Stimulated activated CD4-positive, alpha-beta T cell treated with anti-CD3 and anti-CD28 coated beads, TNF-alpha, amount 100 ng/mL, for 24 hours (primary cell): ENCODE results near the gene TNIP2.
A peak's percentile ranks its signal among the peaks of the same experiment; 100 is the strongest.
"Not testable (repeated sequence)": the region's sequence is repeated elsewhere in the genome, so short reads cannot be mapped to it uniquely, and the experiment has no call there.

ENCODE experiments used
- DNase-seq, 3 experiments: peaks; one replicate each; pipeline ENCODE4 v3.0.0-alpha.2; 2020; ENCODE audit warnings: low read depth in 3 of 3

The TNIP2 gene

GRCh38 chr4:2771264-2771663 is 15.1 kb upstream of the TNIP2 start:
- no peak for DNase-seq

GRCh38 chr4:2768921-2769336 is 12.8 kb upstream of the TNIP2 start:
- no peak for DNase-seq

GRCh38 chr4:2768124-2768523 is 12.0 kb upstream of the TNIP2 start:
- DNase-seq, result no peak

- DNase-seq, result no peak
These were observed 11.6 kb upstream of the TNIP2 start for GRCh38 chr4:2767705-2768074.

GRCh38 chr4:2767046-2767704 is 11.0 kb upstream of the TNIP2 start:
- DNase-seq, result no peak

DNA sequence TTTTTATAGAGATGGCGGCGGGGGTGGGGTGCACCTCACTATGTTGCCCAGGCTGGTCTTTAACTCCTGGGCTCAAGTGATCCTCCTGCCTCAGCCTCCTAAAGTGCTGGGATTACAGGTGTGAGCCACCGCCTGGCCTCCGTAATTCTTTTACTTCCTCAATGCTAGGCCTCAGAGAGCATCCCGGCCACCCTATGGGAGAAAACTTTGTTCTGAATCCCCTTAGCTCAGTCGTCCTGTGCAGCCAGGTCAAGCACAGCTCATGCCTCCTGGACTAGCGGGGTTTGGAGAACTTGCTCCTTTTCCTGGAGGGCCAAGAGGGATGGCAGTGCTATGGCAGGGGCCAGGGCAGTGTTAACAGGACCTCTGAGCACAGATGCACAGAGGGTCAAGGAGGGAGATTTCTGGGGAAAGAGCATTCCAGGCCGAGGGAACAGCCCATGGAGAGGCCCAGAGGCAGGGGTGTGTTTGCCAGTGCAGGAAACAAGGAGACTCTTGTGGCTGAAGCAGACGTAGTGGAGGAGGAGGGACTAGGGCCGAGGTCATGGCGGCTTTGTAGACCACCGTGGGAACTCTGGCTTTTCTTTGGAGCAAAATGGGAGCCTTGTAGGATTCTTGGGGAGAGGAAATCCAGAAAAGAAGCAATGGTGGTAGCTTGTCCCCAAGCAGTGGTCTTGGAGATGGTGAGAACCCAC is 9.8 kb upstream of the TNIP2 start:
- DNase-seq, result no peak

GRCh38 chr4:2763511-2763967 is 7.4 kb upstream of the TNIP2 start:
- DNase-seq, result no peak

DNA sequence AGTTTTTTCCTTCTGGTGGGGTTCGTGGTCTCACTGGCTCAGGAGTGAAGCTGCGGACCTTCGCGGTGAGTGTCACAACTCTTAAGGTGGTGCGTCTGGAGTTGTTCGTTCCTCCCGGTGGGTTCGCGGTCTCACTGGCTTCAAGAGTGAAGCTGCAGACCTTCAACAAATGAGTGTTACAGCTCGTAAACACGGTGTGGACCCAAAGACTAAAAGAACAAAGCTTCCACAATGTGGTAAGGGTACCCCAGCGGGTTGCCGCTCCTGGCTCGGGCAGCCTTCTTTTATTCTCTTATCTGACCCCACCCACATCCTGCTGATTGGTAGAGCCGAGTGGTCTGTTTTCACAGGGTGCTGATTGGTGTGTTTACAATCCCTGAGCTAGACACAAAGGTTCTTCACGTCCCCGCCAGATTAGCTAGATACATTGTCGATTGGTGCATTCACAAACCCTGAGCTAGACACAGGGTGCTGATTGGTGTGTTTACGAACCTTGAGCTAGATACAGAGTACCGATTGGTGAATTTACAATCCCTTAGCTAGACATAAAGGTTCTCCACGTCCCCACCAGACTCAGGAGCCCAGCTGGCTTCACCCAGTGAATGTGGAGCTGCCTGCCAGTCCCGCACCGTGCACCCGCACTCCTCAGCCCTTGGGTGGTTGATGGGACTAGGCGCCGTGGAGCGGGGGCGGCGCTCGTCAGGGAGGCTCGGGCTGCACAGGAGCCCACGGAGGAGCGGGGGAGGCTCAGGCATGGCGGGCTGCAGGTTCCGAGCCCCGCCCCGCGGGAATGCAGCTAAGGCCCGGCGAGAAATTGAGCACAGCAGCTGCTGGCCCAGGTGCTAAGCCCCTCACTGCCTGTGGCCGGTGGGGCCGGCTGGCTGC is 6.6 kb upstream of the TNIP2 start:
- not testable (repeated sequence) for DNase-seq

DNA sequence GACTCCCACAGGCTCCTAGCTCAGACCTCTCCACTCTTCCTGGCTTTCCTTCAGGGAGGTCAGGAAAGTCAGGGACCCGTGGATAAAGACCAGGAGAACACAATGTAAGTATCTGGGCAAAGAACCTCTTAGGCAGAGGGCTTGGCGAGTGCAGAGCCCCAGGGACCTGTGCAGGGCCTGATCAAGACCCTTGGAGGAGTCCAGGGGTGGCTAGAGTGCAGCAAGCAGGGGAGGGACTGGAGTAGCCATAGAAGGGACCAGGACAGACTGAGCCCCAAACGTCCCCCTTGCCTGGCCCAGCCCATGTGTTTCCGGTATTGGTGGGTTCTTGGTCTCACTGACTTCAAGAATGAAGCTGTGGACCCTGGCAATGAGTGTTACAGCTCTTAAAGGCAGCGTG is 5.9 kb upstream of the TNIP2 start:
- no peak for DNase-seq

DNA sequence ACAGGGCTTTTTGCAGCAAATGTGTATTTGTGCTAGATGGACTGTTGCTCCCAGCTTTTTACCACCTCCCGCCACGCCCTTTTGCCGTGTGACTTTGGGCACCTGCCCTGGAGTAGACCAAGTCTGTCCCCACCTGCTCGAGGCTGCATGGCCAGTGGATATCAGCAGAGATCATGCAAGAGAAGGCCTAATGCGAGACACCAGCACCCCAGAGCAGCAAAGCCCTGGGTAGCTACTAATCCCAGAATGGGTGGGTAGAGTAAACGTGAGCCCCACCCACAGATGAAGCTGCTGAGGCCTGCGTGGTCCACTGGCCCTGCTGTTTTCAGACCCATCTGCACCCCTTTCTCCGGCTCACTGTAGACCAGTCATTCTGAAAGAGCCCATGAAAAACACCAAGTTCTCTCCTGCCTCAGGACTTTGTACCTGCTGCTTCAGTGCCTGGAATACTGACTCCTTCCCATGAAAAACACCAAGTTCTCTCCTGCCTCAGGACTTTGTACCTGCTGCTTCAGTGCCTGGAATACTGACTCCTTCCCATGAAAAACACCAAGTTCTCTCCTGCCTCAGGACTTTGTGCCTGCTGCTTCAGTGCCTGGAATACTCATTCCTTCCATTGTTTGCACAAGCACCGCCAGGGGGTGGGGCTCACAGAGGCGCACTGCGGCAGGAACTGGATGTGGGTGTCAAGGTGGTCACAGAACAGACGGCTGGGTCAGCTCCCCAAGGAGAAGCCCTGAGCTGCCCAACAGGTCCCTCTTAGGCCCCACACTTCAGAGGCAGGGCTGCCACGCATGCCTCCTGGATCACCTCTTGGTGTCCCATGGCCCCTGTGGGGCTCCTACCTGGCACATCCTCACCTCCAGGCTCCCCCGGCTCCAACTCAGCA is 5.1 kb upstream of the TNIP2 start:
- no peak for DNase-seq

GRCh38 chr4:2757426-2757825 is 1.3 kb upstream of the TNIP2 start:
- no peak for DNase-seq

- no peak for DNase-seq
These were observed 685 bp upstream of the TNIP2 start for GRCh38 chr4:2756691-2757350.

DNA sequence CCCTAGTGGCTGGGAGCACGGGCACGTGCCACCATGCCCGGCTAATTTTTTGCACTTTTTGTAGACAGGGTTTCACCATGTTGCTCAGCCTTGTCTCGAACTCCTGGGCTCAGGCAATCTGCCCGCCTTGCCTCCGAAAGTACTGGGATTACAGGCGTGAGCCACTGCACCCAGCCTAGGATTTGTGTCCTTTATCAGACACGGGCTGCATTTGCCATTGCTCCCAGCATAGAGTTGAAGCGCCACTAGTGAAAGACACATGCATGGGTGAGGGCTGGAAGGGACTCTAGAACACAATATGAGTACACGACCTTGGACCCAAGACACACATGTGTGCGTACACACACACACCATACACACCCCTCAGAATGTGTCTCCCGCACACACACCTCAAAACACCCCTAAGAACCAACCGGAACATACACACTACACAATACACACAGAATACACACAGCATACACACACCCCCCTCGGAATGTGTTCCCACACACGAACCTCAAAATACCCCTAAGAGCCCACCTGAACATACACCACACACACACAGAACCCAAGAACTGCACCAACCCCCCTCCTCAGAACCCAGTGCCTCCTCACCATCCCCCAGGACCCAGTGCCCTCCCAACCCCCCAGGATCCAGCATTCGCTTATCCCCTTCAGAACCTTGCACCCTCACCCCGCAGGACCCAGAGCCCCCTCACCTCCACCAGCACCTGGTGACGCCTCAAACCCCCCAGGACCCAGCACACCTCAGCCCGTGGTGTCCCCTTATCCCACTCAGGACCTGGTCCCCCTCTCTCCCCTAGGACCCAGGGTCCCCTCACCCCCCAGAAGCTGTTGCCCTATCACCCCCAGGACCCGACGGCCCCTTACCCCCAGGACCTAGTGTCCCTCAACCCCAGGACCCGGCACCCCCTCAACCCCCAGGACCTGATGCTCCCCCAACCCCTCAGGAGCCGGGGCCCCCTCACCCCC is 1.0 kb downstream of the TNIP2 start:
- no peak for DNase-seq

DNA sequence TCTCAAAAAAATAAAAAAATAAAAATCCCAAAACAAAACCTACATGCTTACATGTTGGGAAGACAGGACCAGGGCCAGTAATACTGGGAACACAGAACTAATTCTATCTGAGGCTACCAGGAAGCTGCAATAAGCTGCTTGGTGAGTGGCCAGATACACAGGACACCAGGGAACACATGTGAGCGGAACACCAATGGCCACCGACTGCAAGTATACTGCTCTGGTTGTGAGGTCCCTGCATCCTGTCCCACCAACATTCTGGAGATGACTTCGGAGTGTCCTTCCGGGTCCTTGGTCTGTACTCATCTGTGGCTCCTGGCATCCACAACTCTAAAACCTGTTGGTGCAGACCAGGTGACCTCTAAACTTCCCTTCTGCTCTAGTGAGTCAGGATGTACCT is 2.7 kb downstream of the TNIP2 start:
- DNase-seq, result no peak

DNA sequence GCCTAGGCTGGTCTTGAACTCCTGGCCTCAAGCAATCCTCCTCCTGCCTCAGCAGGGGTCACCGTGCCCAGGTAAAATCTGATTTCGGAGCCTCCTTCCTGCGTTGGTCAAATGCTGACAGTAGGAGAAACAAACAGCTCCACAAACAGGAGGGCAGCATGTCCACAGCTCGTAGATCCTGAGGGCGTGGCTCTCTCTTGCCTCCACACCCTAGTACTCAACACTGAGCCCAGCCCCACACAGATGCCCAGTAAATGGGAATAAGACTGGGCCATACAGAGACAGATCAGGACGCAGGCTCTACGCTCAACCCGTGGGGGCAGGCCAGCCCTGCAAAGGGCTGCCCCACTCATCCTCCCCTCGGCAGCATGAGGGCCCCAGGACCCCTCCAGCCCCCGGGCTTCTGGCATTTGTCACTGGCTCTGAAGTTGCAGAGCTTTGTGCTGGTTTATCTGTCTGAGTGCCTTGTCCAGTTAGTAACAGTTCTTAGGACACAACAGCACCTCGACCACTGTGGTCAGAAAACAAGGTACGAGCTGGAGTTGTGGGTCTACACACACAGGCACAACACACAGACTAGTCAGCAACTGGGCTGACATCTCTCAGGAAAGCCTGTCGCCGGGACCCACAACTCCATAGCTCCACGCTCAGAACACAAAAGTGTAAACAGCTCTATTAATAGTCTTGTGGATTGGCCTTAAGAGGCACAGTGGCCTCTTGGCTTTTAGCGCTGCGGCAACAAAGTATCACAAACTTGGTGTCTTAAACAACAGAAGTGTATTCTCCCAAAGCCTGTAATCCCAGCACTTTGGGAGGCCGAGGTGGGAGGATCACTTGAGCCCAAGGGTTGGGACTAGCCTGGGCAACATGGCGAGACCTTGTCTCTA is 5.2 kb downstream of the TNIP2 start:
- no peak for DNase-seq

GRCh38 chr4:2746891-2747695 is 9.0 kb downstream of the TNIP2 start:
- no peak for DNase-seq

DNA sequence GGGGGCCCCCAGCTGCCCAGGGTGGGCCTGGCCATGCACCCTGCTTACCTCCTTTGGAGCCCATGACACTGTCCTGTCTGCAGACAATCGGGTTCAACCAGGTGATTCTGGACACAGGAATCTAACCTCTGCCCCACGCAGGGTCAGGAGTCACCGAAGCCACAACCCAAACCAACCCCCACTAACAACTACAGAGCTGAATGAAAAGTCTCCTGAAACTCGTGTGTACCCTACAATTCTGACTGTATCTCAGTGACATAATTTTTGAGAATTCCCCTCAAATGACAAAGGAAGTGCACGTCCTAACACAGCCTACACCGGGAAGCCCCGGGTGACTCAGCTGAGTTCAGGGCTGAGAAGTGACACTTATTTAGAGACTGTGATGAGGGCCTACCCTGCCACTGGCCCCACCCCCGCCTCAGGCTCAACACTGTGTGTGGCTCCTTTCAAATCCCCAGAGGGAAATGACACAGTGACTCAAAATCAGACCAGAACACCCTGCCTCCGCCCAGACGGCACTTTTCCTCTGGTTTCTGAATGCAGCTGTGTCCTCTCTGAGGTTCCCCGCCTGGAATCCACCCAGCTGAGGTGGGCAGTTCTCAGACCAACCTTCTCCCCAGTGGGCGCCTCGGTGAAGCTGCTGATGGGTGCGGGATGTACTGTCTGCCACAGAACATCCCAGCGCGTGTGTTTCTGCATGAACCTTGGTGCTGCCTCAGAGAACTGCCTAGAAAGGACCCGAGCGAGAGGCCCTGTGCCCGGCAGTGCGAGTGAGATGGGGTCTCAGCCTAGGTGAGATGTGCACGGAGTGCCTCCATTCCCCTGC is 9.9 kb downstream of the TNIP2 start:
- peak; percentile 86 to 97 (median 88) for DNase-seq
